GM18507 (cell line): ENCODE data around the gene UBE2F.

Experiments used
- DNase-seq: peaks from one replicate; pipeline ENCODE4 v3.0.0; 2011; ENCODE audit warnings: low read depth; ENCODE audit not compliant: insufficient read length; ENCODE audit errors: extremely low spot score
- FAIRE-seq: peaks from 2 replicates; lab custom pipeline; 2011; peaks lifted over from hg19 to GRCh38; lab: Jason Lieb, UNC

Gene UBE2F

GRCh38 chr2:237966565-237967462 lies at the start of gene UBE2F:
Gene UBE2F (plus strand): TSS chr2:237967014. CDS start chr2:237973108, 6,094 bp downstream.
- FAIRE-seq, result peak; percentile 90
- peak; percentile 99 for DNase-seq

- DNase-seq (no peak), FAIRE-seq (no peak)
These were observed 49.0 kb upstream of the UBE2F start for GRCh38 chr2:237917696-237918374.

- DNase-seq (no peak), FAIRE-seq (no peak)
These were observed 47.2 kb upstream of the UBE2F start for GRCh38 chr2:237919593-237919992.

GRCh38 chr2:237920673-237921072 lies 46.1 kb upstream of the UBE2F start:
- DNase-seq (no peak), FAIRE-seq (no peak)

- FAIRE-seq (no peak), DNase-seq (no peak)
These were observed 44.8 kb upstream of the UBE2F start for GRCh38 chr2:237921967-237922492.

GRCh38 chr2:237922641-237923361 lies 44.0 kb upstream of the UBE2F start:
- no peak for DNase-seq
- FAIRE-seq, result no peak

GRCh38 chr2:237923481-237924163 lies 43.2 kb upstream of the UBE2F start:
- DNase-seq (peak; percentile 68), FAIRE-seq (no peak)

GRCh38 chr2:237924164-237924534 lies 42.7 kb upstream of the UBE2F start:
- FAIRE-seq, result no peak
- no peak for DNase-seq

- FAIRE-seq, result no peak
- no peak for DNase-seq
These were observed 39.7 kb upstream of the UBE2F start for GRCh38 chr2:237927135-237927534.

GRCh38 chr2:237927986-237928385 lies 38.8 kb upstream of the UBE2F start:
- FAIRE-seq (no peak), DNase-seq (no peak)

GRCh38 chr2:237929979-237930378 lies 36.8 kb upstream of the UBE2F start:
- FAIRE-seq, result no peak
- DNase-seq, result no peak

- FAIRE-seq, result no peak
- DNase-seq, result no peak
These were observed 35.6 kb upstream of the UBE2F start for GRCh38 chr2:237931205-237931721.

GRCh38 chr2:237932731-237933131 lies 34.1 kb upstream of the UBE2F start:
- FAIRE-seq, result no peak

GRCh38 chr2:237934186-237934585 lies 32.6 kb upstream of the UBE2F start:
- no peak for DNase-seq
- no peak for FAIRE-seq

More at GRCh38 chr2:237932731-237933131, 34.1 kb upstream of the UBE2F start:
- DNase-seq, result no peak

GRCh38 chr2:237935740-237936452 lies 30.9 kb upstream of the UBE2F start:
- FAIRE-seq (no peak), DNase-seq (no peak)

- no peak for FAIRE-seq
- DNase-seq, result no peak
These were observed 27.6 kb upstream of the UBE2F start for GRCh38 chr2:237939251-237939650.

- no peak for FAIRE-seq
- no peak for DNase-seq
These were observed 26.0 kb upstream of the UBE2F start for GRCh38 chr2:237940828-237941227.

GRCh38 chr2:237941239-237941638 lies 25.6 kb upstream of the UBE2F start:
- no peak for FAIRE-seq

GRCh38 chr2:237942513-237942899 lies 24.3 kb upstream of the UBE2F start:
- no peak for DNase-seq
- FAIRE-seq, result no peak

More at GRCh38 chr2:237941239-237941638, 25.6 kb upstream of the UBE2F start:
- no peak for DNase-seq
